NOMO-1 treated with dmso at 0.1 percent for 144 hours (cell line): Measurements from ENCODE around the gene ZNF19.
"Not testable (repeated sequence)": the region's sequence is repeated elsewhere in the genome, so short reads cannot be mapped to it uniquely, and the experiment has no call there.

Source experiments
- DNase-seq: peaks from one replicate; lab custom pipeline; 2025; ENCODE audit not compliant: unreplicated experiment; lab: John Stamatoyannopoulos, UW

The ZNF19 gene

DNA sequence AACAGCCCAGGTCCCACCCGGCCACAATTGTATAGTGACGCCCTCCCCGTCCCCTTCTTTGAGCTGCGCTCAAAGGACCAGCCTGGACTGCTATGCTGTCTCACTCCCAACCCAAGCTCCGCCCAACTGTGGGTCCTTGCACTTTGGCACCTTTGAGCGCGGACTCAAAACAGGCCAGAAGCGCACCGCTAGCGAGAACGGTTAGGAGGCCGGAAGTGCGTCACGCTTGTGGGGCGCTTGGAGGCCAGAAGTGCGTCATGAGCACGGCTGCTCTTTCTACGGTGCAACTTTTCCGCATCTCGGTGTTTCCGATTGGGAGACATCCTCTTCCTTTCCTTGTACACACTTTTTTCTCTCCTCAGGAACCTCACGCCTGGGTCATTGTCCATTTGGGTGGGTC lies at the start of gene ZNF19:
TSS of gene ZNF19 (minus strand) at position 203 of the 400 bp plus-strand sequence. CDS start 7,210 bp downstream, outside the sequence.
- no peak for DNase-seq

DNA sequence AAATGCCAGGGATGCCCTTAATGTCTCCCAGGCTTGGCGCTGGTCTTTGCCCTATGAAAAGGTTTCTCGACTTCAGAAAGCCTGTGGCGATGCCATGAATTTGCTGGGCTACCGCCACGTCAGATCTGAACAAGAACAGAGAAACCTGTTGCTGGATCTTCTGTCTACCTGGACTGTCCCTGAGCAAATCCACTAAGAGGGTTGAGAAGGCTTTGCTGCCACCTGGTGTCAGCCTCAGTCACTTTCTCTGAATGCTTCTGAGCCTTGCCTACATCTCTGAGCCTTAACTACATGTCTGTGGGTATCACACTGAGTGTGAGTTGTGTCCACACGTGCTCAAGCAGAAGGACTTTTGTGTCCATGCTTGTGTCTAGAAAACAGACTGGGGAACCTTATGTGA lies 48.5 kb upstream of the ZNF19 start:
- no peak for DNase-seq

DNA sequence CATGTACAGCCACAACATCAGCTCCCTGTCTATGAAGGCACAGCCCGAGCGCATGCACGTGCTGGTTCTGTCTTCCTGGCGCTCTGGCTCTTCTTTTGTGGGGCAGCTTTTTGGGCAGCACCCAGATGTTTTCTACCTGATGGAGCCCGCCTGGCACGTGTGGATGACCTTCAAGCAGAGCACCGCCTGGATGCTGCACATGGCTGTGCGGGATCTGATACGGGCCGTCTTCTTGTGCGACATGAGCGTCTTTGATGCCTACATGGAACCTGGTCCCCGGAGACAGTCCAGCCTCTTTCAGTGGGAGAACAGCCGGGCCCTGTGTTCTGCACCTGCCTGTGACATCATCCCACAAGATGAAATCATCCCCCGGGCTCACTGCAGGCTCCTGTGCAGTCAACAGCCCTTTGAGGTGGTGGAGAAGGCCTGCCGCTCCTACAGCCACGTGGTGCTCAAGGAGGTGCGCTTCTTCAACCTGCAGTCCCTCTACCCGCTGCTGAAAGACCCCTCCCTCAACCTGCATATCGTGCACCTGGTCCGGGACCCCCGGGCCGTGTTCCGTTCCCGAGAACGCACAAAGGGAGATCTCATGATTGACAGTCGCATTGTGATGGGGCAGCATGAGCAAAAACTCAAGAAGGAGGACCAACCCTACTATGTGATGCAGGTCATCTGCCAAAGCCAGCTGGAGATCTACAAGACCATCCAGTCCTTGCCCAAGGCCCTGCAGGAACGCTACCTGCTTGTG lies 47.8 kb upstream of the ZNF19 start:
- DNase-seq: no peak

DNA sequence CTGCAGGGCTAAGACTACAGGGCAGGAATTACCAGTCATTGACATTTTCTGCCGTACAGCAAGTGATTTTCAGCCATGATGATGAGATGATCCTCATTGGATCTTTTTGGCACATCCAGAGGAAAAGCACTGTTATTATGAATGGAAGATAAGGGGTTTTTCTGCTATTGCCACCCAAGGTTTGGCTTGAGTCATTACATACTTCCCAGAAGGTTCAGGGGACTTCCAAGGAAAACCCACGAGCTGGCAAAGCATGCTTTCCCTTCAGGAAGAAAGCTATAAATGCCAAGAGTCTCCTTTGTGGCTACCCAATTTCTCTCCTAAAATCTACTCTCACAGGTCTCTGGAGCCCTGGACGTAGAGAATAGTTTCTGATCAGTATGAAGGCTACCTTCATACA lies 43.2 kb upstream of the ZNF19 start:
- no peak for DNase-seq

DNA sequence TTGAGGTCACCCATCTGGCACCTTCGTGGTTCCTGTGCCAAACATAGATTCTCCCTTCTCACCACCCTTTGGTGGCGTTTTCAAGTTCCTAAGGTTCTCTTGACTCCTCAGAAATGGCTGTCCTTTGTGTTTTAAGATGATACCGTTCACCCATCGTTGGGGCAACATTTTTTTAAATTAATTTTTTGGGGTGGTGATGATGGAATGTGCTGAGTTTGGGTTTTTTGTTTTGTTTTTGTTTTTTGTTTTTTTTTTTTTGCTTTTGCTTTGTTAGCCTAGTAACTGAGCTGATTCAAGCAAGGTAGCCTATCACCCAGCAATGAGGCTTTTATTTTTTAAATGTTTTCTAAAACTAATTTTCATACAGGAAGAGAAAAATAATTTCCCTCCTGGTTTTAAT lies 39.7 kb upstream of the ZNF19 start:
- DNase-seq: no peak

DNA sequence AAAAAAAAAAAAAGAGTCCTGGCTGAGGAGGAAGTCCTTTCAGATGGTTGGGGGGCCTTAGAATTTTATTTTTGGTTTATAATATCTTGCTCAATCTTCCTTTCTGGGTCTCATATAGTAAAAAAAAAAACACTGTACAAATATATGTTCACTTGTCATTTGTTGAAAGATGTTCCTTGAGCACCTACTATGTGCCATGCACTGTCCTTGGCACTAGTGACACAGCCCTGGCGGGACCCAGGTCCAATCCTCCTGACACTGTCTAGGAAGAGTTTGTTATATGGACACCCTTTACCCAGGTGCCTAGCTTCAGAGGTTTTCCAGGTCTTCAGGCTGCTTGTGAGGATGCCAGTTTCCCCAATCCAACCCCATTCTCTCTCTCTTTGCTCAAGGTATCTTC lies 39.1 kb upstream of the ZNF19 start:
- DNase-seq: no peak

DNA sequence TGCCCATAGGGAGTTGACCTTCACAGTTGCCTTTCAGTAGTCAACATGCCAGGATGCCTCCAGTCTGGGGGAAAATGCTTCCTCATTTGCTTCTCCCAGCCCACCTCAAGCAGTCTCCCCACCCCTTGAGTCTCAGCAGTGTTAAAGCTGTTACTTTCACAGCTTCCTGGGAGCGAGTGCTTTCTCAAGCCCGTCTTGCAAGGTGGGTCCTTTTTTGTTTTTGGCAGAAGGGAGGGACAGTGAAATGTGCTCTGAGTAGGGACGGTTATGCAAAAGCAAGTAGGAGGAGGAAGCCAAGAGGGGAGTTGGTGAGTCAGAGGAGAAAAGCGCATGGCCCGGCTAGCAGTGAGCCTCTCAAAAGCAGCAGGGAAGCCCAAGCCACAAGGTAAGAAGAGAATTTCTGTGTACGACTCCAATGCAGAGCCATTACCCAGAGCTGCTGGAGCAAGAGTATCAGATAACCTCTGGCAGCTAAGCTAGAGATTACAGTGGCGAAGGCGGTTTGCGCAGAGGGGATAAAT lies 37.0 kb upstream of the ZNF19 start, which contains the start of gene CHST4:
TSS of gene CHST4 (plus strand) at position 316 of the 521 bp plus-strand sequence. CDS start 10,252 bp downstream, outside the sequence.
- peak; percentile 82 for DNase-seq

DNA sequence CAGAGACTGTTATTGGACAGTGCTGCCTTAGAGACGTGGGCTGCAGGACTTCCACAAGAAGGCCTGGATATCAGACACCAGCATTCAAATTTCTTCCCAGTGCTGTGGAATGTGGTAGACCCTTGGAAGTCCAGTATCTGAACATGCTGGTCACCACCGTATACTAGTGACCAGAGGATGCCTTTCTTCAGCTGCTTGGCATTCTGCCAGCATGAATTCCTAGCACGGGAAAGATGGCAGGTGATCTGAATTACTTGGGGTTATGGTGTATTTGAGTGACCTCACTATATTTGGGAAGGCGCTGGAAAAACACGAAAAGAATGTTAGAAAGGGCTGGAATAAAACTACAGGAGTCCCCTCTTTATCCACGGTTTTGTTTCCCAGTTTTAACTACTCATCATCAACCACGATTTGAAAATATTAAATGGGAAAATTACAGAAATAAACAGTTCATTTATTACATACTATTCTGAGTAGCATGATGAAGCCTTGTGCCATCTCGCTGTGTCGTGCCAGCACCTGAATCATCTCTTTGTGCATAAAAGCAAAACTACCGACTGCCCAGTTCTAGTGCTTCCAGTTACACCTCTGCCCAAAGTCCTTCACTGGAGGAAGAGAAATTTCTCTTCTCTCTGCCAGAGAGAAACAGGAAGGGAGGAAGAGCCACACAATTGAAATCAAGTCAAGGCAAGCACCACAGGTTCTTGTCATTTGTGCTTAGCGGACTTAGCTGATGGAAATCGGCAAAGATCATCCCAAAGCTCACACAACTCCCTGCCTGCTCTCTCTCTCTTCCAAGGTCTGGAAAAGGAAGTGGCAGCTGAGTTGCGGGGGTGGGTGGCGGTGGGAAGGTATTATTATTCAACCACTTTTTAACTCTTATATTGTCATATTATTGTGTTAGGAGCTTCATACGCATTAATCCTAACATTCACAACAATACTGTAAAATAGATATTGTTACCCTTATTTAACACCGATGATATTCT lies 35.7 kb upstream of the ZNF19 start:
- no peak for DNase-seq

DNA sequence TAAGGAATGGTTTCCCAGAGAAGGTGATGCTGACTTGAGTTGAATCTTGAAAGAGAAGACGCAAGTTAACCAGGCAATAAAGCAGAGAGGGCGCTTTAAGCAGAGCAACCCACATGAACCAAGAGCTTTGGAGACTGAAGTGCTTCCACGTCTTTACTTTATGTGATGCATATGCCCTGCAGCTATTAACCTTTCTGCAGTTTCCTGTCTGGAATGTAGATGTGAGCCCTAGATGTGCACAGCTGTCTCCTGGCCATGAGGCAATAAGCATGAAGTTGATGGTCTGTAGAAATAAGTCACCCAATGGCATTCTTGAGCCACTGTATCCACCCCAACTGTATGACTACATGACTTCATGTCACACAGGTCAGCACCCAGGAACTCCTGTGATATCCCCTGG lies 31.4 kb upstream of the ZNF19 start:
- DNase-seq: no peak

DNA sequence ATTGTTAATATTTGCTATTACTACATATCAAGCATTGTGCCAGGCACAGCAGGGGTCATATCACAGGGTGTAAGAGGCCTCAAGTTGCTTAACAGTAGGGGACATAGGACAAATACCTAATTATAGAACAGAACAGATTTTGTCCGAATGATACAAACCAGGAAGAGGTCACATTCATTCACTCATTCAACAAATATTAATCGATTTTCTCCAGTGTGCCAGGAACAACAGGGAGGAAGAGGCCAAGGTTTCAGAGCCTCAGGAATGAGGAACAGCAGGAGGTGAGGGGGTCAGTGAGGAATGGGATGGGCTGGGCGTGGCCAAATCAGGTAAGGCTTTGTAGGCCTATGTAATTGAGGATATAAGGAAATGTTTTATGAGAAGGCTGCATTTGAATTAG lies 25.9 kb upstream of the ZNF19 start:
- no peak for DNase-seq

DNA sequence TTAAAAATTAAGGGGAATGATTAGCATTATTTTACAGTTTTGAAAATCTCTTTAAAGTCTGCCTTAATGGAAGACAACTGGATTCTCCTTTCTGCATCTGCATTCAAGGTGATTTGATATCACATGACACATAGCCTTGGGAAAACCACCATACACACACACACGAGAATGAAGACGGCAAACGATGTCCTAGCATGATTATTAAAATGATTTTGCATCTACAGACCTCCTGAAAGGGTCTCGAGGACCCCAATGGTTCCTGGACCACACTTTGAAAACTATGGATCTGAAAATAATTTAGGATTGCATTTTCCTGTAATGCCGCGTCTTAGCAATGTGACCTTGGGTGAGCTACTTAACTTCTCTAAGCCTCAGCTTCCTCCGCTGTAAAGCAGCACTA lies 25.4 kb upstream of the ZNF19 start:
- no peak for DNase-seq

DNA sequence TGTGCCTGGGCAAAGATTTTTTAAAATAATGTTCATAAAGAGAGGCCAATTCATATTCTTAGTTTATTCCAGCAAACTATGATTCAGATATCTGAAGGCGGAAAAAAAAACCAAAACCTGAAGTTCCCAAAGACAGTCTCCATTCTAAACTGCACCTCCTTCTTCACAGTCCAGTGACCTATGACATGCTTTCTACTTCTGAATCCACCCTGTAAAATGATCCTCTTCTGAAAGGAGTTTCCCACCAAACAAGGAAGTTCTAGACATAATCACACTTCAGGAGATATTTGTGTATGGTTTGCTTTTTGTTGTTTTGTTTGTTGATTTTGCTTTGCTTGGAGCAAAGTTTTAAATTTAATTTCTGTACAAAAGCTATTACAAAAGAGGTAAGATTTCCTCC lies 24.2 kb upstream of the ZNF19 start:
- DNase-seq: no peak

DNA sequence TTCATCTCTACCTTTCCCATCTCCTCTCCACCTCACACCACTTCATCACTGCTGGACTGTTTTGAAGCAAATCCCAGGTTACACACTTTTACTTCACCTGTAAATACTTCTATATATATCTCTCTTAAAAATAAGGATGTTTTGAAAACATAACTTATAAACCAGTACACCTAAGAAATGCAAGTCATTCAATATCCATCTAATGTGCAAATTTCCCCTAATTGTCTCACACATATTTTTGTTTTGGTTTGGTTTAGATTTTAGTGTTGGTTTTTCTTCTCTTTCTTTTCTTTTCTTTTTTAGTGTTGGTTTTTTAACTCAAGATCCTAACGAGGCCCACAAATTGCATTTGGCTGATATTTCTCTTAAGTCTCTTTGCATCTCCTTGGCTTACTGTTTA lies 17.9 kb upstream of the ZNF19 start:
- no peak for DNase-seq

DNA sequence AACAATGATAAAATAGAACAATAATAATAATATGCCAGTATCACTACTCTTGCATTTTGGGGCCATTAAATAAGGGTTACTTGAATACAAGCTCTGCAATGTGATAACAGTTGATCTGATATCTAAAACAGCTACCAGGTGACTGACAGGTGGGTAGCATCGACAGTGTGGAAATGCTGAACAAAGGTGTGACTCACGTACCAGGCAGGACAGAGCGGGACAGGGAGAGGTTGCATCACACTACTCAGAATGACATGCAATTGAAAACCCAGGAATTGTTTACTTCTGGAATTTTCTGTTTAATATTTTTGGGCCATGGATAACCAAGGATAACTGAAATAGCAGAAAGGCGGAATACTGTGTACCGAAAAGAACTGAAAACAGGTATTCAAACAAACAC lies 15.8 kb upstream of the ZNF19 start:
- no peak for DNase-seq

DNA sequence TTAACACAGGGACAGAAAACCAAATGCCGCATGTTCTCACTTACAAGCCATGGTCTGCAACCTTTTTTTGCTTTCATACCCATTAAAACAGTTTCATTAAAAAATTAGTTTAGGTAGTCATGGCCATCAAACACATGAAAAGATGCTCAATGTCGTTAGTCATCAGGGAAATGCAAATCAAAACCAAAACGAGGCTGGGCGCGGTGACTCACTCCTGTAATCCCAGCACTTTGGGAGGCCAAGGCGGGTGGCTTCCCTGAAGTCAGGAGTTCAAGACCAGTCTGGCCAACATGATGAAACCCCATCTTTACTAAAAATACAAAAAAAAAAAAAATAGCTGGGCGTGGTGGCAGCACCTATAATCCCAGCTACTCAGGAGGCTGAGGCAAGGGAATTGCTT lies 14.9 kb upstream of the ZNF19 start:
- DNase-seq: not testable (repeated sequence)

DNA sequence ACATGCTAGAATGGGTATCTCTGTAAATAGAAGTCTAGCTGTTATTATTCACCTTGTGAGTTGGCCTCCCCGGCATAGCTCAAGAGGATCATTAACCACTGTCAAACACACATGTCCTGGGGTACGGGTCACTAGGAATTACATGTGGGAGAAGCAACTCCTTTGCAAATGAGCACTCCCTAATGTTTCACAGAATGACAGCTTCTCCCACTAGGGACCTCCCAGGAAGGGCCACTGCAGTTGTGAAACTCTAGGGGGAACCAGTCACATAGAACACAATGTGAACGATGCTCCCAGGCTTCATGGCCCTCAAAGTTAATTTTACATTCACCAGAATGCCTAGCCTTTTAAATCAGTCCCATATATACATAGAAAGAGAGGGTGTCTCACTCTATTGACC lies 12.4 kb upstream of the ZNF19 start:
- no peak for DNase-seq

DNA sequence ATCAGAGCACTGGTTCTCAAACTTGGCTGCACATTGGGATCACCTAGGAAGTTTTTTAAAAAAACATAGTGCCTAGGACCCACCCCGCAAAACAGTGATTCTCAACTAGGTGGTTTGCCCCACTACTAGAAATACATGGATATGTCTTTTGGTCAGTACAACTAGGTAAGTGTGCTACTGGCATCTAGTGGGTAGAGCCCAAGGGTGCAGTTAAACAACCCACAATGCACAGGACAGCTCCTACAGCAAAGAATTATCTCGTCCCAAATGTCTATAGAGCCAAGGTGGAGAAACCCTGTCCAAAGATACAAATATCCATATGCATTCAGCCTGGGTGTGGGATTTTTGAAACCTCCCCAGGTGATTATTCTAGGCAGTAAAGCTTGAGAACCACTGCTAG lies 11.8 kb upstream of the ZNF19 start:
- DNase-seq: no peak

DNA sequence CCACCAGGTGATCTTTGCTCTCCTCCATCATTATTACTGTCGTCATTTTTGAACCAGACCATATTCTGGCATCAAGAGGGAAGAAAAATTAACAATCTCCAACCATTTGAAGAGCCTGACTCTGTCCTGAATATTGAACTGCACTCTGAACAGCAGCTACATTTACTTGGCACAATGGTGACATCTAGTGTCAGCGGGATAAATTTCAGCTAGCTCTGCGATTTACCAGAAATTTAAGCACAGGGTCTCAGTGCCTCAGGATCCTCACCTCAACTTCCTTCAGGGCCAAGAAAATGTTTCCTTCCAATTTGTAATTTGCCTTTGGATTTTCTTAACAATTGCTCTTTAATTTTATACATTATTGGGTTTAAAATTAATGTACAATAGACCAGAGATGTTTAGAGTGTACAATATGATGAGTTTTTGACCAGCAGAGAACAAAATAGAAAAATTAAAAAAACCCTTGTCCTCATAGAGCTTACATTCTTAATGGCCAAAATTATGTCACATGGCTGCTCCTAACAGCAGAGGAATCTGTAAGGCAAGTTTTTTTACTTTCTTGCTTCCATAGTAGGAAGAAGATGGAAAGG lies 10.7 kb upstream of the ZNF19 start:
- peak; percentile 10 for DNase-seq

DNA sequence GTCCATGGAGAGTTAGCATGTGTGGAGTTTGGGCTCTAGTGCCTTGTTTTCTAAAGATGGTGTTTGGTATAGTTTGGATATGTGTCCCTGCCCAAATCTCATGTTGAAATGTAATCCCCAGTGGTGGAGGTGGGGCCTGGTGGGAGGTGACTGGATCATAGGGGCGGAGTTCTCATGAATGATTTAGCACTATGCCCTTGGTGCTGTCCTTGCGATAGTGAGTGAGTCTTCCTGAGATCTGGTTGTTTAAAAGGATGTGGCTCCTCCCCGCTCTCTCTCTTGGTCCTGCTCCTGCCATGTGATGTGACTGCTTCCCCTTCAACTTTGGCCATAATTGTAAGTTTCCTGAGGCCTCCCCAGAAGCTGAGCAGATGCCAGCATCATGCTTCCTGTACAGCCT lies 8.9 kb upstream of the ZNF19 start:
- no peak for DNase-seq

DNA sequence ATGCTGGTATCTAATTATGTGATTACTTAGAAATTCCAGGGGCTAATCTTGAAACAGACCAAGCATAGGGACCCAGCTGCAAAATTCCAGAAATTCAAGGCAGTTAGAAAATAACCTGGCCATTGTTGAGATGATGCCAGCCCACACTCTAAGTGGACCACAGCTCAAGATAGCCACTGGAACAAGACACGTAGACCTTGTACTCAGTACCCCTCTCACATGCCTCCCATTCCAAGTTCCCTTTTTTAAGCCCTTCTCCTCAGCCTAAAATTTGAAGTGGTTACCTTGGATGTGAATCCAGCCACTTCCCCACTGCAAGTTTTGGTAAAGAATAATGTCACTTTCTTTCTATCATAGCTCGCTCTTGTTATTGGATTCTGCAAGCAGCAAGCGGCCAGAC lies 4.1 kb upstream of the ZNF19 start:
- DNase-seq: no peak

DNA sequence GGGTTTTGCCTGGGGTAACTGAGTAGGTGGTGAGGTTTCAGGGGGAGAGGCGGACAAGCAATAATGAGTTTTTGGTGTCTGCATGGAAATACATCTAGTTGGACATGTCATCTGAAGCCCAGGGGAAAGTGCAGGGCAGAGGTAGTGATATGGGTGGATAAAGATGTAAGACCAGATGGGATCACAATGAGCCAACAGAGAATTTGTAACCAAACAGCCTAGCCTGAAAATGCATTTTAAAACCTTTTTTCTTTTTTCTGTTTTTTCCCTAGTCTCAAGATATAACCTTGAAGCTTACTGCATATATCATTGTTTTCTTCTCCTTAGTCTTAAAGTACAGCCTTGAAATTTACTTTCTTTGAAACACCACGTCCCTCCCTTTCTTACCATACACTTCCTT lies 3.7 kb upstream of the ZNF19 start:
- DNase-seq: no peak
